Adrenal gland (tissue), 5 donors: ENCODE results near the gene THADA.

Experiments
- POLR2A ChIP-seq, 2 donors: fragments of 450-650 bp; IDR thresholded peaks; one replicate each; pipeline ENCODE4 v1.6.1; 2017; ENCODE audit warnings: antibody characterized with exemption in 2 of 2, mild to moderate bottlenecking in 2 of 2, moderate library complexity in 1 of 2
- TF ChIP-seq, protein P1 (sequence below), 6 experiments: fragments of 450-650 bp in 4 of 6; fragments of 200-600 bp in 2 of 6; sonication (generic) in 1 of 6; IDR thresholded peaks; 1 replicate in 5 of 6; 2 replicates in 1 of 6; pipeline versions ENCODE4 v1.5.1 to v1.8.0; 2016 to 2021; ENCODE audit warnings: antibody characterized with exemption in 6 of 6, mild to moderate bottlenecking in 2 of 6, moderate library complexity in 1 of 6
- donor health status: DM: no; HTN: no; CAD: no.

DNA sequence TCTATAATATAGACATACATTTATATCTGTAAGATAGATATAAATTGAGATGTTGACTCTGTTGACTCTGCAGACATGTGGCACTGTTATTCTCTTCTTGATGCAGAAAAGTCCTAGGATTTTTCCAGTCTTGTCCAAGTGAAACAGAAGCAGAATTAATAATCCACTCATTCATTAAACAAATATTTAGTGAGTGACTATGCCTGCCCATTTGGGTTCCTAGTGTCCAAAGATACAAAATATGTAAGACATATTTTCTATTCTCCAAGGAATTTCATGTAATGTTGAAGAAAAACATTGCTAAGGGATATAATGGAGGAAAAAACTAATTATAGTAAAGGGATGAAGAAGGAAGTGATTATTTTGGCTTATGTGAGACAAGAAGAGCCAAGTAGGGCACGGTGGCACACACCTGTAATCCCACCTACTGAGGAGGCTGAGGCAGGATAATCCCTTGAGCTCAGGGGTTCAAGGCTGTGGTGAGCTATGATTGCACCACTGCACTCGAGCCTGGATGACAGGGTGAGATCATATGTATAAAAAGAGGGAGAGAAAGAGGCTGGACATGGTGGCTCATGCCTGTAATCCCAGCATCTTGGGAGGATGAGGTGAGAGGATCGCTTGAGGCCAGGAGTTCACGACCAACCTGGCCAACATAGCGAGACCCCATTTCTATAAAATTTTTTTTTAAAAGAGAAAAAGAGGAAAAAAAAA lies 21.3 kb upstream of the THADA start:
- TF ChIP-seq, protein P1, sequence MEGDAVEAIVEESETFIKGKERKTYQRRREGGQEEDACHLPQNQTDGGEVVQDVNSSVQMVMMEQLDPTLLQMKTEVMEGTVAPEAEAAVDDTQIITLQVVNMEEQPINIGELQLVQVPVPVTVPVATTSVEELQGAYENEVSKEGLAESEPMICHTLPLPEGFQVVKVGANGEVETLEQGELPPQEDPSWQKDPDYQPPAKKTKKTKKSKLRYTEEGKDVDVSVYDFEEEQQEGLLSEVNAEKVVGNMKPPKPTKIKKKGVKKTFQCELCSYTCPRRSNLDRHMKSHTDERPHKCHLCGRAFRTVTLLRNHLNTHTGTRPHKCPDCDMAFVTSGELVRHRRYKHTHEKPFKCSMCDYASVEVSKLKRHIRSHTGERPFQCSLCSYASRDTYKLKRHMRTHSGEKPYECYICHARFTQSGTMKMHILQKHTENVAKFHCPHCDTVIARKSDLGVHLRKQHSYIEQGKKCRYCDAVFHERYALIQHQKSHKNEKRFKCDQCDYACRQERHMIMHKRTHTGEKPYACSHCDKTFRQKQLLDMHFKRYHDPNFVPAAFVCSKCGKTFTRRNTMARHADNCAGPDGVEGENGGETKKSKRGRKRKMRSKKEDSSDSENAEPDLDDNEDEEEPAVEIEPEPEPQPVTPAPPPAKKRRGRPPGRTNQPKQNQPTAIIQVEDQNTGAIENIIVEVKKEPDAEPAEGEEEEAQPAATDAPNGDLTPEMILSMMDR (IDR thresholded peaks at IDR 0.05) = no peak
- TF ChIP-seq POLR2A (IDR thresholded peaks at IDR 0.05) = no peak
